LNCAP (cell line): Measurements from ENCODE around the gene SIX5.

ENCODE experiments used
- TF ChIP-seq, protein P1 (sequence below): fragments of 450-650 bp; IDR thresholded peaks from 2 replicates; pipeline ENCODE4 v1.5.1; 2017; ENCODE audit warnings: mild to moderate bottlenecking

The SIX5 gene

DNA sequence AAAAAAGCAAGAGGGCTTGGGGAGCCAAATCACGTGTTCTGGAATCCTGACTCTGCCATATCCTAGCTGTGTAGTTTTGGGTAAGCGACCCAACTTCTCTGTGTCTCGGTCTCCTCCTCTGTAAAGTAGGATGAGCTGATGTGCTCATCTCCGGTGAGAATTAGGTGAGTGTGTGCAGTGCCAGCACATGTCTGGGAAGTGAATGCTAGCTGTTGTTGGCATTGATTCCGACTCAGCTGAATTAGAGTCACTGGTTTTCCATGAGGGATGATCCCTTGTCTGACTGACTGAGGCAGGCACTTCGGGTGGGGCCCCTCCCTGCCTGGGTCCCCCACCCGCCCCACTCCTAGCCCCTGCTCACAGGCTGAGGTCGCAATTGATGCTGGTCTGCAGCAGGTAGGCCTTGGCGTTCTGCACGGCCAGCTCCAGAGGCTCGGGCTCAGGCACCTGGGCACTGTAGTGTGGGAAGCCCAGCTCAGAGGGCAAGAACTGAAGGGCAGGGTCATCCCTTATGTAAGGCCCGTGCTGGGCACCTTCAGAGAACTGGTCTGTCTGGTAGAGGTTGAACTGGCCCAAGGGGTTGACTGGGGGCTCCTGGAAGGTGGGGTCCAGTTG lies 45.2 kb upstream of the SIX5 start:
- TF ChIP-seq, protein P1, sequence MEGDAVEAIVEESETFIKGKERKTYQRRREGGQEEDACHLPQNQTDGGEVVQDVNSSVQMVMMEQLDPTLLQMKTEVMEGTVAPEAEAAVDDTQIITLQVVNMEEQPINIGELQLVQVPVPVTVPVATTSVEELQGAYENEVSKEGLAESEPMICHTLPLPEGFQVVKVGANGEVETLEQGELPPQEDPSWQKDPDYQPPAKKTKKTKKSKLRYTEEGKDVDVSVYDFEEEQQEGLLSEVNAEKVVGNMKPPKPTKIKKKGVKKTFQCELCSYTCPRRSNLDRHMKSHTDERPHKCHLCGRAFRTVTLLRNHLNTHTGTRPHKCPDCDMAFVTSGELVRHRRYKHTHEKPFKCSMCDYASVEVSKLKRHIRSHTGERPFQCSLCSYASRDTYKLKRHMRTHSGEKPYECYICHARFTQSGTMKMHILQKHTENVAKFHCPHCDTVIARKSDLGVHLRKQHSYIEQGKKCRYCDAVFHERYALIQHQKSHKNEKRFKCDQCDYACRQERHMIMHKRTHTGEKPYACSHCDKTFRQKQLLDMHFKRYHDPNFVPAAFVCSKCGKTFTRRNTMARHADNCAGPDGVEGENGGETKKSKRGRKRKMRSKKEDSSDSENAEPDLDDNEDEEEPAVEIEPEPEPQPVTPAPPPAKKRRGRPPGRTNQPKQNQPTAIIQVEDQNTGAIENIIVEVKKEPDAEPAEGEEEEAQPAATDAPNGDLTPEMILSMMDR, result no peak

DNA sequence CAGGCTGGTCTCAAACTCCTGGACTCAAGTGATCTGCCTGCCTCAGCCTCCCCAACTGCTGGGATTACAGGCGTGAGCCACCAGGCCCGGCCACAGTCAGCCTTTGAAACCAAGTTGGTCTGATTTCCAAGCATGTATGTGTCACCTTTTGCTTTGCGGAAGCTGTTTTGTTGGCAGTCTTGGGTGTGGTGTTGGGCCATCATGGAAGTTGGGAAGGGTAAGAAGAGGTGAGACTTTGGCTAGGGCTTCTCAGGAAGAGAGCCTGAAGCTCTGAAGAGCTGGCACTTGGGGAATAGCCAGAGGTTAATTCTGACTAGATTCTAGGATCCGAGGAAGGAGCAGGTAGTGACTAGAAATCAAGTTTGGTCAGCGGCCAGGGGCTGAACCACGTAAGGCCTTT lies 43.2 kb upstream of the SIX5 start:
- TF ChIP-seq, protein P1, result no peak

DNA sequence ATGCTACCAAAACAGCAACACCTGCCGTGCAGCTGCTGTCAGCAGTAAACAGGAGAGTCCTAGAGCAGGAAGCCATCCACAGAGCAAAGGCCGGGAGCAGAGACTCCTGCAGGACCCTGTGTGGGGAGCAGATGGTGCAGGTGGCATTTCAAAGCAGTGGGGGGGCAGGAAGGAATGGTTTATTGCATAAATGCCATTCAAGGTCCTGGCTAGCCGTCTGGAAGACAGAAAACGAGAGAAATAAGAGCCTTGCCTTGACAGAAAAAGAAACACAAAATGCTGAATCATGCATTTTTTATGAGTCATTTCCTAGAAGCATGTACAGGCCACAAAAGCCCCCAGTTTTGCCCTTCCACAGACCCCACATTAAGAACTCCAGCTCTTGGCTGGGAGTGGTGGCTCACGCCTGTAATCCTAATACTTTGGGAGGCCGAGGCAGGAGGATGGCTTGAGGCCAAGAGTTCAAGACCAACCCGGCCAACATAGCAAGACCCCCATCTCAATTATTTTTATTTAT lies 40.6 kb upstream of the SIX5 start:
- TF ChIP-seq, protein P1, result no peak

DNA sequence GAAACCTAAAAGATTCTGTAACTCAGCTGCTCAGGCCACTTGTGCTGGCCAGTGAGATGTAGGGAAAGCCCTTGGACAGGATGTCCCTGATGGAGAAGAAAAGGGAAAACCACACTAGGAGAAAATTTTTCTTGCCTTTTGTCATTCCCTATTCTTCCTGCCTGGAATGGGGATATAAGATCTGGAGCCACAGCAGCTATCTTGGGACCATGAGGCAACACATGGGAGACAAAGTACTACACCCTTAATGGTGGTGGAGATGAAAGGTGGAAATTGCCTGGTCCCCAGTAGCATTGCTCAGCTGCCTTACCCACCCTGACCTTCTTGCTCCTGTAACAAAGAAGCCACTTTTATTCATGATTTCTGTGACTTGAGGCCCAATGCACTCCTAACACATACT lies 36.7 kb upstream of the SIX5 start:
- TF ChIP-seq, protein P1, result no peak

DNA sequence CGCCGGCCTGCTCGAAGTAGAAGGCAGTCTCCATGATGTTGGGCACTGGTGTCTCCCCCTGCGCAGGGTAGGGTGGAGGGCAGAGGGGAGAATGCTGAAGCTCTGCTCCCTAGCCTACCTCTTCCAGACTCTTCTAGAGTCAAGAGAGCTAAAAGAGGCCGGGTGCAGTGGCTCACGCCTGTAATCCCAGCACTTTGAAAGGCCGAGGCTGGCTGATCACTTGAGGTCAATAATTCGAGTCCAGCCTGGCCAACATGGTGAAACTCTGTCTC lies 35.8 kb upstream of the SIX5 start:
- TF ChIP-seq, protein P1, result no peak

DNA sequence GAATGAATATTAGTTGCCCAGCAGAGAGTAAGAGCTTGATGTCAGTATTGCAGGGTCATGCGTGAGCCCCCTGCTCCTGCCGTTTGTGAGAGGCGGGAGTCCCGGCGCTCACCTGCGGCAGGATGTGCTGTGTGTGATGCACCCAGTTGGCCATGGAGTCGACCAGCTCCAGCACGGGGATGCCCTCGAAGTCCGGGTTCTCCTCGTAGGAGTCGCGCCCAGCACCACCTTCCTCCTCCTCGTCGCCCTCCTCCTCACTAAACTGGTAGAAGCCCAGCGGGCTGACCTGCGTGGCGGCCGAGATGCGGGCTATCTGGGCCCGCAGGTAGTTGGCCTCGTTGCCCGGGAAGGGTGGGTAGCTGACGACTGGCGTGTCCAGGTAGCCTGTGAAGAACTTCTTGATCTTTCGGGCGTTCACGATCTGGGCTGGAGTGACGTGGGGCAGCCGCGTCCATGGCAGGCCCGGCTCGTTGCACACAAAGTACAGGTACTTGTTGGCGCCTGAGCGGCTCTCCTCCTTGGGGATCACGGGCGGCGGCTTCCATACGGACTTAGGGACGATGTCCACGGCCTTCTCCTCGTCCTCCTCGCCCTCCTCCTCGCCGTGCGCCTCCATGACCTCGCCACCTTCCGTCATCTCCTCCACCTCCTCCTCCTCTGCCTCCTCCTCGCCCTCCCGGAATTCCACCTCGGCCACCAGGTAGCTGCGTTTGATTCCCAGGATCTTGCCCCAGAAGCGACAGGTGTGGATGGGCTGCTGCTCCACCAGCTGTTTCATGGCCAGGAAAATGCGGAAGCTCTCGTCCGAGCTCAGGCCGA lies 35.3 kb upstream of the SIX5 start:
- TF ChIP-seq, protein P1, result no peak

DNA sequence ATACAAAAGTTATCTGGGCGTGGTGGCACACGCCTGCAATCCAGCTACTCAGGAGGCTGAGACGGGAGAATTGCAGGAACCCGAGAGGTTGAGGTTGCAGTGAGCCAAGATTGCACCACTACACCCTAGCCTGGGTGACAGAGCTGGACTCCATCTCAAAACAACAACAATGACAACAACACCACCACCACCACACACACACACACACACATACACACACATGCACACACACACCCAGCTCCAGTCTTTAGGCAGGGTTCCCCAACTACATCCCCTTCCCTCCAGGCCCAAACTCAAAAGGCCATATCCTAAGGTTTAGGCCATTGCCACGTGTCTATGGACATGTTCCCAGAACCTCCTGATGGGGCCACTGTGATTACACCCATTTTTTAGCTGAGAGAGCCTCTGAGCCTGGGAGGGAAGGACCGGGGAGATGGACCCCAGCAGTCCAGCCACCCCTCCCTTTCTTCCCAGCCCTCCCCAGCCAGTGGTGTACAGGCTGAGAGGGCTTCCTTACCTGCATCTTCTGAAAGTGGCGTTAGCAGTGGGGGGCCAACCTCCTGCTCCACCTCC lies 32.6 kb upstream of the SIX5 start:
- TF ChIP-seq, protein P1, result no peak
